ENCODE data around the gene OGA. TPM values are rescaled to one million over a fixed set of nuclear protein-coding genes. Genes with fewer than 3 reads are reported as not detected.

OGA gene
- total RNA-seq, 1 experiment from 2014 or later = 96.1 TPM

GRCh38 chr10:101741938-101742337, 76.3 kb downstream of the OGA start:
- H3K27me3 Mint-ChIP-seq (ENCODE audit: insufficient read depth, unreplicated experiment) = peaks cover 48% of the 10 kb centered on the region
- no peaks in the 10 kb centered on the region for H3K36me3 Mint-ChIP-seq (ENCODE audit: insufficient read depth, unreplicated experiment)
- intact Hi-C loops (cut with micrococcal nuclease) = no loop called here
- H3K4me3 Mint-ChIP-seq (ENCODE audit: unreplicated experiment) = no peak overlapping the region
- ChIA-PET CTCF (no interaction called here), POLR2A (no interaction called here)
- no peak overlapping the region for H3K27ac Mint-ChIP-seq (ENCODE audit: low read depth, unreplicated experiment)
- no peak for TF ChIP-seq CTCF (IDR thresholded peaks at IDR 0.05; ENCODE audit: unreplicated experiment)
- H3K4me1 Mint-ChIP-seq (ENCODE audit: insufficient read depth, unreplicated experiment) = no peaks in the 10 kb centered on the region
- BruUV-seq (replicated peaks) = no TSS peak
- no peaks in the 10 kb centered on the region for H3K9me3 Mint-ChIP-seq (ENCODE audit: unreplicated experiment)
- DNase-seq (ENCODE audit: unreplicated experiment) = no peak

- POLR2A ChIA-PET = interaction anchor here (1.2 kb wide), 1 partner anchor 42 kb away, joined by 3 read pairs; the partner anchor contains the start of gene FBXW4
- Mint-ChIP-seq H3K4me1 (ENCODE audit: insufficient read depth, unreplicated experiment) (no peaks in the 10 kb centered on the region), H3K27me3 (ENCODE audit: insufficient read depth, unreplicated experiment) (peaks cover 54% of the 10 kb centered on the region), H3K36me3 (ENCODE audit: insufficient read depth, unreplicated experiment) (peaks cover 6% of the 10 kb centered on the region), H3K27ac (ENCODE audit: low read depth, unreplicated experiment) (no peak overlapping the region), H3K4me3 (ENCODE audit: unreplicated experiment) (no peak overlapping the region), H3K9me3 (ENCODE audit: unreplicated experiment) (no peaks in the 10 kb centered on the region)
- CTCF ChIA-PET = no interaction called here
- no peak for TF ChIP-seq CTCF (IDR thresholded peaks at IDR 0.05; ENCODE audit: unreplicated experiment)
- no peak for DNase-seq (ENCODE audit: unreplicated experiment)
- BruUV-seq (replicated peaks) = no TSS peak
- intact Hi-C loops (cut with micrococcal nuclease) = no loop called here
Observed at GRCh38 chr10:101736666-101737065, 81.6 kb downstream of the OGA start.

Other genes starting within 250 kb of the OGA start
- 38.5 and 40.7 TPM in 2 replicates for gene POLL, start 230.2 kb downstream of the OGA start, total RNA-seq (2022)
- 24.2 and 25.7 TPM in 2 replicates for gene DPCD, start 230.1 kb downstream of the OGA start, total RNA-seq (2022)
- 52.1 and 63.7 TPM in 2 replicates for gene FBXW4, start 123.3 kb downstream of the OGA start, total RNA-seq (2022)
- not detected in 2 replicates for gene FGF8, start 42.3 kb downstream of the OGA start, total RNA-seq (2022)
- 120 and 163 TPM in 2 replicates for gene NPM3, start 35.0 kb downstream of the OGA start, total RNA-seq (2022)
- 2.1 and 2.6 TPM in 2 replicates for gene KCNIP2, start 25.4 kb upstream of the OGA start, total RNA-seq (2022)
- 17.6 and 18.9 TPM in 2 replicates for gene ARMH3, start 237.7 kb upstream of the OGA start, total RNA-seq (2022)
- gene HPS6, start 246.9 kb upstream of the OGA start, total RNA-seq (2022) = 15.0 and 16.6 TPM in 2 replicates

All from MCF 10A (cell line).